ENCODE data around the gene SLC26A11. TPM values are rescaled to one million over a fixed set of nuclear protein-coding genes. Genes with fewer than 3 reads are reported as not detected.

The SLC26A11 gene
- total RNA-seq, 1 experiment from 2014 or later = 17.7 TPM

DNA sequence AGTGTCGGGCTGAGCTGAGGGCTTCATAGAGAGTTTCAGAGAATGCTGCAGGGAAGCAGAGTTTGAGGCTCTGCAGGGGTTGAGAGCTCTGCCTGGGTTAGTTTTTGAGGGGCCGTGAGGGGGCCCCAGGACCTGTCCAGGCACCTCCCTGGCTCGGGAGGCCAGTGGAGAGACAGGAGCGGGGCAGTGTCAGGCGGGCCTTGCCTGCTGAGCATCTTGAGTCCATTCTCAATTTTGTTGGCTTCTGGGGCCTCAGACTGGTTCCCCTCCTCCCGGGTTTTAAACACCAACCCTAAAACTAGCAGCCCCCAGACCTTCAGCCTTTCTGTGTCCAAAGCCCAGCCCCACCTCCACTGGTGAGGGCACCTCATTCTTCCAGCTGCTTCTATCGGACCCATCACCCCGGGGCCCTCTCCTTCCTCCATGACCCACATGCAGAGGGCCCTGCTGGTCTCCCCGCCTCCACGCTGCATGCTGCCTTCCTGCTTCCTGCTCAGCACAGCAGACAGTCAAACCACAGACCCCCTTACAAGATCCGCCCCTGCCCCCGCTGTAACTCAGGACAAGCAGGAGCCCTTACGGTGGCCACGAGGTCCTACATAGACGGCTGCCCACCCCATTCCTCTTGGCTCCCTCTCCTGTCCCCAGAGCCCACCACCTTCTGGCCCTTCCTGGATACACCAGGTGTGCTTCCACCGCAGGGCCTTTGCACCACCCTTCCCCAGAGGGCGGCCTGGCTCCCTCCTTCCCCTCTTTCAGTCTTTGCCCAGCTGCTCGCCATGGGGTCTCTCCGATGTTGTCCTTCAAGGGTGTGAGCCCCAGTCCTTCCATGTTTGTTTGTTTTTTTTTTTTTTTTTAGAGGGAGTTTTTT is 44.2 kb downstream of the SLC26A11 start:
- intact Hi-C loops (cut with micrococcal nuclease) = no loop called here
- RAD21 ChIA-PET (ENCODE audit: low non-redundant PET in 1 of 2, low total read pairs in 2 of 2, uncharacterized antibody in 2 of 2, unreplicated experiment in 2 of 2) = no interaction called here
- Histone ChIP-seq H3K9me2 (ENCODE audit: insufficient read depth) (no peaks in the 10 kb centered on the region), H4K20me1 (ENCODE audit: insufficient read depth) (no peaks in the 10 kb centered on the region), H3K79me2 (ENCODE audit: insufficient read depth, low read length) (no peaks in the 10 kb centered on the region), H3K4me1 (ENCODE audit: control insufficient read depth in 1 of 2, insufficient read depth in 2 of 2, low read length in 2 of 2) (peaks cover 13 to 22% of the 10 kb centered on the region in 2 experiments), H3K27ac (ENCODE audit: low read depth, low read length) (no peak overlapping the region; the same call in 1 of the 2 replicates), H3K9me3 (ENCODE audit: control insufficient read depth in 1 of 2, insufficient read depth in 1 of 2, low read depth in 1 of 2, low read length in 2 of 2) (no peaks in the 10 kb centered on the region), H2AFZ (ENCODE audit: low read depth, low read length, poor library complexity, severe bottlenecking) (no peak overlapping the region), H3K36me3 (ENCODE audit: control insufficient read depth in 1 of 2, insufficient read depth in 2 of 2, low read length in 2 of 2) (no peaks in the 10 kb centered on the region), H3K4me3 (replicated peaks in 1 of 2; ENCODE audit: low read depth in 1 of 2, low read length in 2 of 2) (no peak overlapping the region), H3K9ac (ENCODE audit: low read length) (no peak overlapping the region), H3K4me2 (ENCODE audit: low read length) (no peak overlapping the region), H3K27me3 (ENCODE audit: insufficient read depth, low read length) (no peaks in the 10 kb centered on the region)
- CTCF ChIA-PET = interaction anchor here (0.6 kb wide), 1 partner anchor 20 kb away, joined by 3 read pairs; no protein-coding TSS in a partner anchor
- POLR2A ChIA-PET = no interaction called here
- no TSS peak for BruUV-seq (replicated peaks)
- no peak for DNase-seq (ENCODE audit: low read depth, low spot score)
- no peak for ATAC-seq
- TF ChIP-seq EZH2 (IDR thresholded peaks at IDR 0.05) = no peak
- TF ChIP-seq, protein P1, sequence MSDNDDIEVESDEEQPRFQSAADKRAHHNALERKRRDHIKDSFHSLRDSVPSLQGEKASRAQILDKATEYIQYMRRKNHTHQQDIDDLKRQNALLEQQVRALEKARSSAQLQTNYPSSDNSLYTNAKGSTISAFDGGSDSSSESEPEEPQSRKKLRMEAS (IDR thresholded peaks at IDR 0.05) = no peak
- no peak for TF ChIP-seq SRF (IDR thresholded peaks at IDR 0.05; ENCODE audit: low read depth)
- TF ChIP-seq, protein P2, sequence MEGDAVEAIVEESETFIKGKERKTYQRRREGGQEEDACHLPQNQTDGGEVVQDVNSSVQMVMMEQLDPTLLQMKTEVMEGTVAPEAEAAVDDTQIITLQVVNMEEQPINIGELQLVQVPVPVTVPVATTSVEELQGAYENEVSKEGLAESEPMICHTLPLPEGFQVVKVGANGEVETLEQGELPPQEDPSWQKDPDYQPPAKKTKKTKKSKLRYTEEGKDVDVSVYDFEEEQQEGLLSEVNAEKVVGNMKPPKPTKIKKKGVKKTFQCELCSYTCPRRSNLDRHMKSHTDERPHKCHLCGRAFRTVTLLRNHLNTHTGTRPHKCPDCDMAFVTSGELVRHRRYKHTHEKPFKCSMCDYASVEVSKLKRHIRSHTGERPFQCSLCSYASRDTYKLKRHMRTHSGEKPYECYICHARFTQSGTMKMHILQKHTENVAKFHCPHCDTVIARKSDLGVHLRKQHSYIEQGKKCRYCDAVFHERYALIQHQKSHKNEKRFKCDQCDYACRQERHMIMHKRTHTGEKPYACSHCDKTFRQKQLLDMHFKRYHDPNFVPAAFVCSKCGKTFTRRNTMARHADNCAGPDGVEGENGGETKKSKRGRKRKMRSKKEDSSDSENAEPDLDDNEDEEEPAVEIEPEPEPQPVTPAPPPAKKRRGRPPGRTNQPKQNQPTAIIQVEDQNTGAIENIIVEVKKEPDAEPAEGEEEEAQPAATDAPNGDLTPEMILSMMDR (IDR thresholded peaks at IDR 0.05 in 2 of 3, conservative IDR thresholded peaks at IDR 0.05 in 1 of 3; ENCODE audit: borderline replicate concordance in 1 of 3, insufficient read depth in 1 of 3, low read depth in 2 of 3, low read length in 2 of 3) = no peak
- no peak for TF ChIP-seq TCF7L2 (IDR thresholded peaks at IDR 0.05; ENCODE audit: borderline replicate concordance, extremely low read depth, insufficient read depth, insufficient read length)
- TF ChIP-seq, protein P3, sequence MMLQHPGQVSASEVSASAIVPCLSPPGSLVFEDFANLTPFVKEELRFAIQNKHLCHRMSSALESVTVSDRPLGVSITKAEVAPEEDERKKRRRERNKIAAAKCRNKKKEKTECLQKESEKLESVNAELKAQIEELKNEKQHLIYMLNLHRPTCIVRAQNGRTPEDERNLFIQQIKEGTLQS (IDR thresholded peaks at IDR 0.05) = no peak
- TF ChIP-seq ZNF274 (IDR thresholded peaks at IDR 0.05; ENCODE audit: low read depth, low read length) = no peak
- no peak for TF ChIP-seq SIN3A (IDR thresholded peaks at IDR 0.05; ENCODE audit: low read depth)
- no peak for TF ChIP-seq ZFX (IDR thresholded peaks at IDR 0.05)
- no peak for TF ChIP-seq RAD21 (IDR thresholded peaks at IDR 0.05; ENCODE audit: low read depth)

All from HCT116 (cell line).